Activated CD4-positive, alpha-beta T cell treated with anti-CD3 and anti-CD28 coated beads, Interleukin-2, amount 10 ng/mL, durations not matched to agents 7 days and 5 days (primary cell): Measurements from ENCODE around the gene GLI2. TPM values are rescaled to one million over a fixed set of nuclear protein-coding genes. Genes with fewer than 3 reads are reported as not detected.

ENCODE experiments used
- CTCF ChIA-PET: fragments of 350-600 bp; sonication (Branson Sonifier 250); formaldehyde crosslinking; loops from one replicate; lab custom pipeline; 2021; ENCODE audit warnings: antibody characterized with exemption; lab: Charles Lee
- POLR2A ChIA-PET: fragments of 350-600 bp; sonication (Branson Sonifier 250); formaldehyde crosslinking; loops from one replicate; lab custom pipeline; 2021; ENCODE audit warnings: antibody characterized with exemption; lab: Charles Lee
- DNase-seq: peaks from one replicate; pipeline ENCODE4 v3.0.0-alpha.2; 2020
- H3K27ac Mint-ChIP-seq: one replicate; pipeline ENCODE4 v1.8.0; 2021; ENCODE audit warnings: mild to moderate bottlenecking, moderate library complexity, mixed read lengths
- H3K27me3 Mint-ChIP-seq: one replicate; pipeline ENCODE4 v1.8.0; 2021; ENCODE audit warnings: mixed read lengths
- H3K36me3 Mint-ChIP-seq: one replicate; pipeline ENCODE4 v1.8.0; 2021; ENCODE audit warnings: low read depth, mixed read lengths
- H3K4me1 Mint-ChIP-seq: one replicate; pipeline ENCODE4 v1.8.0; 2021; ENCODE audit warnings: mixed read lengths
- H3K4me3 Mint-ChIP-seq: one replicate; pipeline ENCODE4 v1.8.0; 2021; ENCODE audit warnings: mild to moderate bottlenecking, moderate library complexity, mixed read lengths
- H3K9me3 Mint-ChIP-seq: one replicate; pipeline ENCODE4 v1.8.0; 2021; ENCODE audit warnings: mixed read lengths
- total RNA-seq, 2 experiments: library from RNA; stranded (reverse); gene quantifications; one replicate each; pipeline ENCODE4 v1.2.3, GENCODE V29; 2021

Gene GLI2
- total RNA-seq, 2 experiments from 2014 or later = 0.07 to 0.12 TPM

- H3K27me3 Mint-ChIP-seq = peaks cover 11% of the 10 kb centered on the region
- no peak for DNase-seq
- ChIA-PET POLR2A (no interaction called here), CTCF (no interaction called here)
- no peak overlapping the region for H3K27ac Mint-ChIP-seq
- no peak overlapping the region for H3K4me3 Mint-ChIP-seq
- H3K36me3 Mint-ChIP-seq = no peaks in the 10 kb centered on the region
- H3K9me3 Mint-ChIP-seq = no peaks in the 10 kb centered on the region
- no peaks in the 10 kb centered on the region for H3K4me1 Mint-ChIP-seq
Observed at GRCh38 chr2:120758181-120759144, 22.8 kb downstream of the GLI2 start.

GRCh38 chr2:120759543-120760331 is 24.1 kb downstream of the GLI2 start:
- CTCF ChIA-PET = no interaction called here
- H3K27ac Mint-ChIP-seq = no peak overlapping the region
- POLR2A ChIA-PET = no interaction called here
- no peaks in the 10 kb centered on the region for H3K36me3 Mint-ChIP-seq
- DNase-seq = no peak
- H3K4me3 Mint-ChIP-seq = no peak overlapping the region
- H3K4me1 Mint-ChIP-seq = no peaks in the 10 kb centered on the region
- peaks cover 9% of the 10 kb centered on the region for H3K27me3 Mint-ChIP-seq
- H3K9me3 Mint-ChIP-seq = no peaks in the 10 kb centered on the region

GRCh38 chr2:120760446-120761135 is 24.9 kb downstream of the GLI2 start:
- H3K27me3 Mint-ChIP-seq = peaks cover 9% of the 10 kb centered on the region
- H3K27ac Mint-ChIP-seq = no peak overlapping the region
- H3K4me3 Mint-ChIP-seq = no peak overlapping the region
- H3K9me3 Mint-ChIP-seq = no peaks in the 10 kb centered on the region
- POLR2A ChIA-PET = no interaction called here
- H3K36me3 Mint-ChIP-seq = no peaks in the 10 kb centered on the region
- CTCF ChIA-PET = no interaction called here
- no peaks in the 10 kb centered on the region for H3K4me1 Mint-ChIP-seq
- no peak for DNase-seq

- H3K36me3 Mint-ChIP-seq = no peaks in the 10 kb centered on the region
- H3K4me3 Mint-ChIP-seq = no peak overlapping the region
- no peak for DNase-seq
- H3K4me1 Mint-ChIP-seq = no peaks in the 10 kb centered on the region
- POLR2A ChIA-PET = no interaction called here
- H3K9me3 Mint-ChIP-seq = no peaks in the 10 kb centered on the region
- no peak overlapping the region for H3K27ac Mint-ChIP-seq
- CTCF ChIA-PET = no interaction called here
- peaks cover 5% of the 10 kb centered on the region for H3K27me3 Mint-ChIP-seq
Observed at GRCh38 chr2:120761164-120761861, 25.6 kb downstream of the GLI2 start.

- H3K4me1 Mint-ChIP-seq = no peaks in the 10 kb centered on the region
- ChIA-PET CTCF (no interaction called here), POLR2A (no interaction called here)
- no peak for DNase-seq
- no peaks in the 10 kb centered on the region for H3K36me3 Mint-ChIP-seq
- peaks cover 2% of the 10 kb centered on the region for H3K27me3 Mint-ChIP-seq
- H3K9me3 Mint-ChIP-seq = no peaks in the 10 kb centered on the region
- H3K4me3 Mint-ChIP-seq = no peak overlapping the region
- H3K27ac Mint-ChIP-seq = no peak overlapping the region
Observed at GRCh38 chr2:120761911-120762310, 26.2 kb downstream of the GLI2 start.

GRCh38 chr2:120762341-120763061 is 26.8 kb downstream of the GLI2 start:
- Mint-ChIP-seq H3K9me3 (no peaks in the 10 kb centered on the region), H3K27me3 (no peaks in the 10 kb centered on the region), H3K4me3 (no peak overlapping the region), H3K4me1 (no peaks in the 10 kb centered on the region), H3K36me3 (no peaks in the 10 kb centered on the region), H3K27ac (no peak overlapping the region)
- no peak for DNase-seq
- POLR2A ChIA-PET = no interaction called here
- CTCF ChIA-PET = no interaction called here

GRCh38 chr2:120763508-120763907 is 27.8 kb downstream of the GLI2 start:
- H3K27me3 Mint-ChIP-seq = no peaks in the 10 kb centered on the region
- H3K36me3 Mint-ChIP-seq = no peaks in the 10 kb centered on the region
- H3K4me3 Mint-ChIP-seq = no peak overlapping the region
- no peaks in the 10 kb centered on the region for H3K4me1 Mint-ChIP-seq
- ChIA-PET POLR2A (no interaction called here), CTCF (no interaction called here)
- H3K9me3 Mint-ChIP-seq = no peaks in the 10 kb centered on the region
- no peak for DNase-seq
- no peak overlapping the region for H3K27ac Mint-ChIP-seq

- POLR2A ChIA-PET = no interaction called here
- H3K36me3 Mint-ChIP-seq = no peaks in the 10 kb centered on the region
Observed at GRCh38 chr2:120763931-120764330, 28.3 kb downstream of the GLI2 start.

GRCh38 chr2:120764492-120764891 is 28.8 kb downstream of the GLI2 start:
- ChIA-PET POLR2A (no interaction called here), CTCF (no interaction called here)
- no peak overlapping the region for H3K27ac Mint-ChIP-seq
- no peak for DNase-seq
- no peaks in the 10 kb centered on the region for H3K27me3 Mint-ChIP-seq
- H3K36me3 Mint-ChIP-seq = no peaks in the 10 kb centered on the region
- no peaks in the 10 kb centered on the region for H3K4me1 Mint-ChIP-seq
- no peak overlapping the region for H3K4me3 Mint-ChIP-seq
- H3K9me3 Mint-ChIP-seq = no peaks in the 10 kb centered on the region

More at GRCh38 chr2:120763931-120764330, 28.3 kb downstream of the GLI2 start:
- CTCF ChIA-PET = no interaction called here
- no peaks in the 10 kb centered on the region for H3K9me3 Mint-ChIP-seq
- no peak for DNase-seq
- no peak overlapping the region for H3K4me3 Mint-ChIP-seq
- no peaks in the 10 kb centered on the region for H3K4me1 Mint-ChIP-seq
- no peaks in the 10 kb centered on the region for H3K27me3 Mint-ChIP-seq
- no peak overlapping the region for H3K27ac Mint-ChIP-seq

- H3K4me1 Mint-ChIP-seq = no peaks in the 10 kb centered on the region
- DNase-seq = no peak
- H3K4me3 Mint-ChIP-seq = no peak overlapping the region
- no peaks in the 10 kb centered on the region for H3K9me3 Mint-ChIP-seq
- POLR2A ChIA-PET = no interaction called here
- H3K36me3 Mint-ChIP-seq = no peaks in the 10 kb centered on the region
- CTCF ChIA-PET = no interaction called here
- no peak overlapping the region for H3K27ac Mint-ChIP-seq
- H3K27me3 Mint-ChIP-seq = no peaks in the 10 kb centered on the region
Observed at GRCh38 chr2:120764991-120765677, 29.5 kb downstream of the GLI2 start.

GRCh38 chr2:120765678-120766469 is 30.2 kb downstream of the GLI2 start:
- no peaks in the 10 kb centered on the region for H3K4me1 Mint-ChIP-seq
- H3K9me3 Mint-ChIP-seq = no peaks in the 10 kb centered on the region
- H3K36me3 Mint-ChIP-seq = no peaks in the 10 kb centered on the region
- no peak for DNase-seq
- no peak overlapping the region for H3K4me3 Mint-ChIP-seq
- H3K27me3 Mint-ChIP-seq = no peaks in the 10 kb centered on the region
- CTCF ChIA-PET = no interaction called here
- H3K27ac Mint-ChIP-seq = no peak overlapping the region
- POLR2A ChIA-PET = no interaction called here
